Hematopoietic multipotent progenitor cell treated with erythropoietin and hydrocortisone succinate and interleukin-3 and kit ligand, for 8 days (in vitro differentiated cells): ENCODE results near the gene PPP2R5C.
A peak's percentile ranks its signal among the peaks of the same experiment; 100 is the strongest.

Source experiments
- DNase-seq: peaks from one replicate; pipeline ENCODE4 v3.0.0-alpha.2; 2015

Gene PPP2R5C

DNA sequence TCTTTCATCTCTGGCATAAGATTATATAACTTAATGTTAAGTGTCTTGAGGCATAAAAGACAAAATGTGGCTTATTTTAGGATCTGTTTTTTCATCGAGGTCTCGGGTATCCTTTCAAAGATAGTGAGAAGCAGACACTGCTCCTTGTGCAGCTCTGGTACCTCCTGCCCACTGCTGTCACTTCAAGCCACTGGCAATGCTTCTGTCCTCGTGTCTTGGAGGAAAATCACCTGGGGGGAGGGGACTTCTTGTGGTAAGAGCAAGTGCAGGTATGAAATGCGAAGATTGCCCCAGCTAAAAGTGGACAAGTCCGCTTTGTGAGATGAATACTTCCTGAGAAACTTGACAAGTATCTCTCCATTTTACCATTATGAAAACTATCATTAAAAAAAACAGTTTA is 165.1 kb downstream of the PPP2R5C start:
- DNase-seq, result no peak

DNA sequence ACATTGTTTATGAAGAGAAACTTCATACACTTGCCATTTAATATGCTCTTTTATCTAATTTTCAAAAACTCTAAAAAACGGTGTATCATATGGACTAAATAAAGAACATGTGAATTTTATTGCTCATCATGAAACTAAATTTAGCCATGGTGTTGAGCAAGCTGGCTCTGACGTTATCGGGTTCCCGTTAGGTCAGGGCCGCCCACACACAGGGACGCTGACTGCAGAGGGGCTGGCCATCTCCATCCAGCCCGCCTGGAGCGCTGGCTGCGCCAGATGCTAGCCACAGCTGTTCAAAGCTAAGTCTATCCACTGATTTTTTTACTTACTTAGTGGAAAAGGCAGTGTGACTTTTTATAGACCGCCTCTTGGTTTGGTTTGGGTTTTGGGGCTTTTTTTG is 166.3 kb downstream of the PPP2R5C start:
- DNase-seq, result no peak

GRCh38 chr14:101928415-101928841 is 166.9 kb downstream of the PPP2R5C start:
- no peak for DNase-seq

DNA sequence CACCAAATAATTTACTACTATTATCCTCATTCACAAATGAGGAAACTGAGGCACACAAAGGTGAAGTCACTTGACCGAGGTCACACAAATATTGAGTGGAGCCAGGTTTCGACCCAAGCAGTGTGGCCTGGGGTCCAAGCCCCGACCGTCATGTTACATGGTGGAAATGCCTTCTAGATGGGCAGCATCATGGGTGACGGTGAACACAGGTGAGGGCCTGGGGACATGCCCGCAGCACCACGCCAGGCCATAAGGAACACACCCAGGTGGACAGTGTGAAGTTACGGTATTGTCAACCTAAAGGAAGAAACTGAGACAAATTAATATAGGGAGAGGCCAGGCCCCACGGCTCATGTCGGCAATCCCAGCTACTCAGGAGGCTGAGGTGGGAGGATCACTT is 167.6 kb downstream of the PPP2R5C start:
- no peak for DNase-seq

- no peak for DNase-seq
Measured at GRCh38 chr14:101929946-101930345, 168.4 kb downstream of the PPP2R5C start.

- no peak for DNase-seq
Measured at GRCh38 chr14:101932673-101933072, 171.2 kb downstream of the PPP2R5C start.

DNA sequence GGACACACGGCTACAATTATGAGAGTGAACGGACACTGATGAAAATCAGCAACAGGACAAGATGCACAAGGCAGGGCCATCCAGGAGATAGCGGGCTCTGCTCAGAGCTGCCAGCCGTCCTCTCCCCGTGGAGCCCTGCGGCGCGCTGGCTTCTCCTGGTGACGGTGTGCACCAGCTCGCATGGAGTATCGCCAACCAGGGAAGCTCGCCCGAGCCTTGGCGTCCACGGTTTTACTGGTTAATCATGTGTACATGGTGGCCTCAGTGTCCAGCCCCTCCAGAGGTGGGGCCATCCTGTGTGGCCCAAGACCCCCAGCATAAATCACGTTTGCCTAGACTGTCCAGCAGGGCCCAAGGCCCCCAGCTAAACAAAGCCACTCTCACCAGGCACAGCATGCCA is 171.7 kb downstream of the PPP2R5C start:
- DNase-seq, result no peak

DNA sequence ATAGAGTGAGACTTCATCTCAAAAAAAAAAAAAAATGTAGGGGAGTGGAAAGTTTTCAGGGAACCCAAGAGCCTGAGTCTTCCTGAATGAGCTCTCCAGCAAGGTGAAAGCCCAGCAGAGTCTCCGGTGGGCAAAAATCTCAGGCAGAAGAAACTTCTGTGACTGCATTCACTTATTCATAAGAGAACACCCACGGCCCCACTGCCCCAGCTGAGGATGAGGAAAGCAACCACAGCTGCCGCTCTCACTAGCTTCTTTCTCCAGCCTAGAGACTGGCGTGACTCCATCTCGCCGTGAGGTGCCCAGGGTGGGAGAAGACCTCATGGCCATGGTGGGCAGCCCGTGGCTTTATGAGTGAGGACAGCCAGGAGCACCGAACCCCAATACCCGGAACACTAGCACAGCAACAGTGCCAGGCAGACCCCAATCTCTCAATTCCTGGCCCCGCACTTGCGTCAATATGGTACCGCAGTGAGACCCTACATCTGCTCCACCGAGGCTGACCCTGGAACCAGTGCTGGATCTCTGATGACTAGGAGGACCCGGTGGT is 173.2 kb downstream of the PPP2R5C start:
- no peak for DNase-seq

DNA sequence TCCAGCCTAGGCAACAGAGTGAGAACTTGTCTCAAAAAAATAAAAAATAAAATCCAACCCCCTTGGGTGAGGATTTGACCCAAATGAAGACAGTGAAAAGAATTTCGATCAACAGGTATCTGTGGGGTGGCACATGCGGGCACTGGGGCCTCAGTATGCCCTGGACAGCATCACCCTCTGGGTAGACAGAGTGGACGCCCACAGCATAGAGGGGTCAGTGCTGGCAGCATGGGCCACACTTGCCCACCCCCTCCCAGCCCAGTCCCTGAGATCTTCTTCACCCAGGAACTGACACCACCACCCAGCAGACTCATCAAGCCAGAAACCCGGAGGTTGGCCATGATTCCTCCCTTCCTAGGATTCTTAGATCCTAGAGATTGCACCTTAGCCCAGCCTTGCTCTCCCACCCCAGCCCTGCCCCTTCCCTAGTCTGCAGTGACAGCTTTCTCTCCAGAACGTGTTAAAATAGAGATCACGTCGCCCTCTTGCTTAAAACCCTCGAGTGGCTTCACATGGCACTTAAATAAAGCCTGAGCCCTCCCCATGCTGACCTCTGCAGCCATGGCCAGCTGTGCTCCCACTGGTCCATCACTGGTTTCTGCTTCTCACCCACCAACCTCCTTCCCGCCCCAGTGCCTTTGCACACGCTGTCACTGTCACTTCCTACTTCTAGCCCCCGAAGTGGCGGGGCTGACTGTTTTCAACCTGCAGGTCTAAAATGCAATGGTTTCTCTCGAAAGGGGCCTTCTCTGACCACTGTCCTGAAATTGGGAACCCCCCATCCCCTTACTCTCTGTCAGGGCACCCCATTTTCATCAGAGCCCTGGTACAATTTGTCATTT is 176.6 kb downstream of the PPP2R5C start:
- DNase-seq, result no peak

DNA sequence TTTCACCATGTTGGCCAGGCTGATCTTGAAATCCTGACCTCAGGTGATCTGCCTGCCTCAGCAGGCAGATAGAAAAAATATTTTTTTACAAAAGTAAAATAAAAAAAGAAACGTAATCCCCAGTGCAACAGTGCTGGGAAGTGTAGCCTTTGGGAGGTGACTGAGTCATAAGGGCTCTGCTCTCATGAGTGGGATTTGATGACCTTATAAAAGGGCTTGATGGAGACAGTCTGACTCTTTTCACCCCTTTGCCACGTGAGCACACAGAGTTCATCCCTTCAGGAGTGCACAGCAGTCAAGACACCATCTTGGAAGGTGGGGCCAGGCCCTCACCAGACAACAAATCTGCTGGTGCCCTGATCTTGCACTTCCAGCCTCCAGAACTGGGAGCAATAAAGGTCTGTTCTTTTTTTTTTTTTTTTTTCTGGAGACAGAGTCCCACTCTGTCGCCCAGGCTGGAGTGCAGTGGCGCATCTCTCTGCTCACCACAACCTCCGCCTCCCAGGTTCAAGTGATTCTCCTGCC is 178.2 kb downstream of the PPP2R5C start:
- no peak for DNase-seq

DNA sequence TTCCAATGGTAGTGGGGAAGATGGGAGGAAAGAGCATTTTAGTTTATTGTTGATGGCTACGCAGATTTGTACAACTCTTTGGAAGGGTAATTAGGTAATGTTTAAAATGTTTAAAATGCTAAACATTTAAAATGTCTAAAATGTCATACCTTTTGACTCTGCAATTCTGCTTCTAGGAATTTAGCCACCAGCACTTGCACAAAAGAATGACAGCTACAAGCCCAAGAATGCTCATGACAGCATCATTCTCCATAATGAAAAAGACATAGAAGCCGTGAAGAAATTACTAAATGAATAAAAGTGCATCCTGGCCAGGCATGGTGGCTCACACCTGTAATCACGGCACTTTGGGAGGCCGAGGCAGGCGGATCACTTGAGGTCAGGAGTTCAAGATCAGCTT is 182.9 kb downstream of the PPP2R5C start:
- no peak for DNase-seq

- no peak for DNase-seq
Measured at GRCh38 chr14:101945171-101945570, 183.7 kb downstream of the PPP2R5C start.

GRCh38 chr14:101947577-101947903 is 186.0 kb downstream of the PPP2R5C start:
- no peak for DNase-seq

DNA sequence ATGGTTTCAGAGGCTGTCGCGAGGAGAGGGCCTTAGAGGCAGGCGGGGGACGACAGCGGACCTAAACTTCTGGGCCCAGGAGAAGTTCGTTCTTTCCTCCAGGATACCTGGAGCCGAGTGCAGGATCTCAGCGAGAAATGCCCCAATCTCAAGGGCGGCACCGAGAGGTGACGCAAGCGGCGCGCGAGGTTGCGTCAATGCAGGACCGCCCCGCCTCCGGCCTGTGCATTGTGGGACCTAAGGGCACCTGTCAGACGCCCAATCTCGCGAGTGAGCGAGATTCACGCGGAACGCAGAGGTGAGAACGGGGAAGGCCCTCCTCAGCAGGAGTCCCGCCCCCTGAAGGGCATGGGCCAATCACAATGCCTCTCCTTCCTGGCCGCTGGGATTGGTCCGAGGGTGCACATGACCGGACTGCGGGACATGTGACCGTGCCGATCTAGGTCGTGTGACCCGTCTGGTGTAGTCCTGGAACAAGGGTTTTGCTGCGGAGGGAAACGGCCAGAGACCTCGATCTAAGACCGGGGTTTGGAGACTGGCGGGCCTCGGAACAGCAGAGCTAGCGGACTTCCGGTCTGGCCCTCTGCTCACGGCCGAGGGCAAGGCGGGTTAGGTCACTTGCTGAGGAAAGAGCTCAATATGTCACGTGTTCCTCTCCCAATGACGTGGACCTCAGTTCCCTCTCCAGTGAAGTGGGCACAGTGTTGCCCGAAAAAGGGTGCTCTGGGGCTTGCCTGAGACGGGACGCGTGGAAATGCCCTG is 186.6 kb downstream of the PPP2R5C start:
- peak; percentile 100 for DNase-seq

DNA sequence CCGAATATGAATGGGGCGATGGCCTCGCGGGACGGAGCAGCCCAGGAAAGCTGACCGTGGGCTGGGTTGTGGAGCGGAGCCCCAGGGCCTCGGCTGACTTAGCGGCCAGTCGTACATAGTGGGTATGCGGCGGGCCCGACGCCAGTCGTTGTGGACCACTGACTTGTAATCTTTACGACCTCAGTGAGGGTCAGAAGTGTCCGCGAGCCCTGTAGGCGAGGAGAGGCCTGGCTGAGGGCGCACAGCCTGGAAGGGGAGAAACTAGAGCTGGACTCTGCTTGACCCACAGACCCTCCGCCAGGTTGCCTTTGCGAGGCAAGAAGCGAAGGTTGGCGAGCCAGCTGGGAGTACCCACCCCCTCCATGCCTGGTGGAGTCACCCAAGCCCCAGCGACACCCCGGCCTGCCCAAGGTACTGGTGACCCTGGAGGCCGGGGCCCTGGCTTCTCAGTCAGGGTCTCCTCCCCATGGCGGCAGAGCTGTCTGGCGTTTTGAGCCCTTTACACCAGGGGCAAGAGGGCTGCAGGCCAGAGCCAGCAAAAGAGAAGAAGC is 187.2 kb downstream of the PPP2R5C start:
- DNase-seq, result no peak

DNA sequence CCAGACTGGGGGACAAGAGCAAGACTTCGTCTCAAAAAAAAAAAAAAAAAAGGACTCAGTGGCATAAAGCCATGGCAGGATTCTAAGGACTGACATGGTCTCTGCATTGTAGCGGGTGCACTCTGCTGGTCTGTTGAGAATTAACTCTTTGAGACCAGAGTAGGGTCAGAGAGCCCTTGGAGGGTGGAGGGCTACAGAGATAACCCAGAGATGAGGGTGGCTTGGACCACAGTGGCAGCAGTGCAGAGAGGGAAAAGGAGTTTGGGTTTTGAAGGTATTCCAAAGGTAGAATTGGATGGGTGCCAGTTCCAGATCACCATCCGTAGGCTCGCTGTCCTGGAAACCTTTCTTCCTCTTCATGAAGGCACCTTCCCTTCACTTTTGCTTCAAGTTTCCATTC is 188.6 kb downstream of the PPP2R5C start:
- DNase-seq, result no peak

- no peak for DNase-seq
Measured at GRCh38 chr14:101950516-101951215, 189.2 kb downstream of the PPP2R5C start.

- DNase-seq, result no peak
Measured at GRCh38 chr14:101953151-101953550, 191.6 kb downstream of the PPP2R5C start.

GRCh38 chr14:101954501-101954900 is 193.0 kb downstream of the PPP2R5C start:
- no peak for DNase-seq

DNA sequence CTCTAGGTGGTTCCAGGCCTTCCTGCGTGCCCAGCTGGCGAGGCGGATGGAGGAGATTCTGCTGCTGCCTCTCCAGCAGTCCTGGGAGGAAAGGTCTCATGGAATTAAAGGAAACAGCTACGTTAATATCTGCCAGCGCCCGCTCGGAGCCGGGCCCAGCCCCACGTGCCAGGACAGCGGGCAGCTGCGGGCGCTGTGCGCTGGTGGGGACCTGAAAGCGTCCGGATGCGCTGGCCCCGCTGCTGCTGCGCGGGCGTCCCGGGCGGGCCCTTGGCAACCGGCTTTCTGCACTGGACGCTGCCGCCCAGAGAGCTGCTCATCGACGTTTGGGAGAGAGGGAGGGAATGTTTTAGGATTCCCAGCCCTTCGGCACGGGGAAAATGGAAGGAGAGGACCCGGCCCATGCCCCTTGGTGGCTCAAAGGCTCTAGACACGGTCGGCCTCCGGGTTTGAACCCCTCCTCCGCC is 194.2 kb downstream of the PPP2R5C start:
- no peak for DNase-seq

- no peak for DNase-seq
Measured at GRCh38 chr14:101956179-101956885, 194.8 kb downstream of the PPP2R5C start.
